Measurements from ENCODE around the gene CYS1.

CYS1 gene

DNA sequence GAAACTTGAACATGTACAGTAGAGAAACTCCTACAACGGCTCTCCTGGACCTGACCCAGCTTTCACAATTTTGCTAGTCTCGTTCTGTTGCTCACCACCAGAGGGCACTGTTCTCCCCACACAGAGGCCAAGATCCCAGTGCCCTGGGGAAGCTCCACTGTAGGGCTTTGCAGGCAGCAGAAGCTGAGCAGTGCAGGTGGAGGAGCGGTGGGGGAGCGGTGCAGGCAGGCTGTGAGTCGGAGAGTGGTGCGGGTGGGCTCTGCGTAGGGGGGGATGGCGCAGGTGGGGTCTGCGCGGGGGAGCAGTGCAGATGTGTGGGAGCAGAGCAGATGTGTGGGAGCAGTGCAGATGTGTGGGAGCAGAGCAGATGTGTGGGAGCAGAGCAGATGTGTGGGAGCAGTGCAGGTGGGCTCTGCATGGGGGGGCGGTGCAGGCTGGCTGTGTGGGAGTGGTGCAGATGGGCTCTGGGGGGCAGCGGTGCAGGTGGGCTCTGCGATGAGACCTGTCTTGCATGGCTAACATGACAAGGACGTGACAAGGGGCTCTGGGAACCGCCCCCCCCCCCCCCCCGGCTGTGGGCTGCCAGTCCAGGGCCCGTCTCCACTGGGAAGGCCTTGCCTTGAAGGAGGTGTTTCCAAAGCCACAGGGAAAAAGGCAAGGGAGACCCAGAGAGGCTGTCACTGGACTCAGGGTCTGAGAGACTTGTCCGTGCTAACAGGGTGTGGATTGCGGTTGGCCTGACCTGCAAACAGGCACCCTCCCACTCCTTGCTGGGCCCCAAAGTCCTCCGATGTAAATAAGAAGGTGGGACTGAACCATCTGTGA, 7.3 kb downstream of the CYS1 start:
- DNase-seq (ENCODE audit: low read depth in 2 of 2) = peak; percentile 48 to 60

DNA sequence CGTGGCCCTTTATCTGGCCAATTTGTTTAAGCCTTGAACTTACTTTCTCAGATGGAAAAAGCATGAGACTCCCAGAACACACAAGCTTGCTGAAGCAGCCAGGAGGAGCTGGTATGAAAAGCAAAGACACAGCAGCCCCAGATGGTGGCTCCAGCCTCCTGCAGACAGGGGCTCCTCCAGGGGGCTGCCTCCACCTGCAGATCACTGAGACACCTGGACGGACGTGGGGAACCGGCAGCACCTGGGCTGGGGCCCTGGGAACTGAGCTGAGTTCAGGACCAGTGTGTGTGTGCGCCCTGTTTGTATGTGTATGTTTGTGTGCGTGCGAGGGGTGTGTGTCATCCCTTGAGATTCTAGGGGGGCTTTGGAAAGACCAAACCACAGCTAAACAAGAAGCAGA, 8.6 kb downstream of the CYS1 start:
- no peak for DNase-seq (ENCODE audit: low read depth in 2 of 2)

DNA sequence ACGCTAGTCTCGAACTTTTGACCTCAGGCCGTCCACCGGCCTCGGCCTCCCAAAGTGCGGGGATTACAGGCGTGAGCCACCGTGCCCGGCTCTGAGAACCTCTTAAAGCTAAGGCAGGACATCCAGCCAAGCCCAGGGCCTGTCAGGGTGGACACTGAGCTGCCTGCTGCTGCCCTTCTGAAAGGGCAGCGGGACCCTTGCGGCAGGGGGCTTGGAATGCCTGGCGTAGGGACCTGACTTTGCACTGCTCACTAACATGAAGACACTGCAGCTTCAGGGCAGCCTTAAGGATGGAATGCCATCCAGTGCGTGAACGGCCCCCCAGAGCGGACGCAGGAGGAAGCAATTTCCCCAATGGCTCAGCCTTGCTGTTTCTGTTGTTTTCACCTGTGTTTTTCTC, 9.0 kb downstream of the CYS1 start:
- DNase-seq (ENCODE audit: low read depth in 2 of 2) = no peak

DNA sequence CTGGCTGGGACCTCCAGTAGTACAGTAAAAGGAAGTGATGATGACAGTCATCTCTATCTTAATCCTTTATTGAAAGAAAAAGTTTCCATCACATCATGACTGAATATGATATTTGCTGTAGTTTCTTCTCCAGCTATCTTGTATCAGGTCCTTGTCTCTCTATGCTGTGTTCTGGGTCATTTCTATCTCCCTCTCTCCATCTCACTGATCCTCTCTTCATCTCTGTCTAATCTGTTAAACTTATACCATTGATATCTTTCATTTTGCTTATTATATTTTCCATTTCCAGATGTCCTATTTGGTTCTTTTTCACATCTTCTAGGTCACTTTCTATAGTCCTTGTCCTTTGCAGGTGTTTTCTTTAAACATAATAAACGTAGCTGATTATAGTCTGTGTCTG, 12.3 kb downstream of the CYS1 start:
- no peak for DNase-seq (ENCODE audit: low read depth in 2 of 2)

DNA sequence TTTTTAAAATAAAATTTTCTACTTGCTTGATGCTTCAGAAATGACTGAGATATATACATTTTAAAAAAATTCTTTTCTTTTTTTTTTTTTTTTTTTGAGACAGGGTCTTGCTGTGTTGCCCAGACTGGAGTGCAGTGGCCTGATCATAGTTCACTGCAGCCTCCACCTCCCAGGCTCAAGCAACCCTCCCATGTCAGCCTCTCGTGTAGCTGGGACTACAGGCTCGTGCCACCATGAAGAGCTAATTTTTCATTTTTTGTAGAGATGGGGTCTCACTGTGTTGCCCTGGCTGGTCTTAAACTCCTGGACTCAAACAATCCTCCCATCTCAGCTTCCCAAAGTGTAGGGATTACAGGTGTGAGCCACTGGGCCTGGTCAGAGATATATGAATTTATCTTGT, 12.9 kb downstream of the CYS1 start:
- DNase-seq (ENCODE audit: low read depth in 2 of 2) = no peak

DNA sequence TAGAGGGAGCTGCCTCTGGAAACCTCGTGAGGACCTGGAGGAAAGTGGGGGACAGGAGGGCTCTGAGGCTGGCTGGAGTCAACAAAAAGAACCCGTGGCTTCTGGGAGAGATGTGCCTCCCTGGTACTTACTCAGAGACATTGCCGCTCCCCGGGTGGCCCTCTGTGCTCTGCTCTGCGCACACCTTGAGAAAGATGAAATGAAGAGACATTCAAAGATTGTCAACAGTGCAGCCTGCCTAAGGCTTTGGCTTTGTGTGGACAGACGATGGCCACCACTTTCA, 14.5 kb downstream of the CYS1 start:
- no peak for DNase-seq (ENCODE audit: low read depth in 2 of 2)

DNA sequence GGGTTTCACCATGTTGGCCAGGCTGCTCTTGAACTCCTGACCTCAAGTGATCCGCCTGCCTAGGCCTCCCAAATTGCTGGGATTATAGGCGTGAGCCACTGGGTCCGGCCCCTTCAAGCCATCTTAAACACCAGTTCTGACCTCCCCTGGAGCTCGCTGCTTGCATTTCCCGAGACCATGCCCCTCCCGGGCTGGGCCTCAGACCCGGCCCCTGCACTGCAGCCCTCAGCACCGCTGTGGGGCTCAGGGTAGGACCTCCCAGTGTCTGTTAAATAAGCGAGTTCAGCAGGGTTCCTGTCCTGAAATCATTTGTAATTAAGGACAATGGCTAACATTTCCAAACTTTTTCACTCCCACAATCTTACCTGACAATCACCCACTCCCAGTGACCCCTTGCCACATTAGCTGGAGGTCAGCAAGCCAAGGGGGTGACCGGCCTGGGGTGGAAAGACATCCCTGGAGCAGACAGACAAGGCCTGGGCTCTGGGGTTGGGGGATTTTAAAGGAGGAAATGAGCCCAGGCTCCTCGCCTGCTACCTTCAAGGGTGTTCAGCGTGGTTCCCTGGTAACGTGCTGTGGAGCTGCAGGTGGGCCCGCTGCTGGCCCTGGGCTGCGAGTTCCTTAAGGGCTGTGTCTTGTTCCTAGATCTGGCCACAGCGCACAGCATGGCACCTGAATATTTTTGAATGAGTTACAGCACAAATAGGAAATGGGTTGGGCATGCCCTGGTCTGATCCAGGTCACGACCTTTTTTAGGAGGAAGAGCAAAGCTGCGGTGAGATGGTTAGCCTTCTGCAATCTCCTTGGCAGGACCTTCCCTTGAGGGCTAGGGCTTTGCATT, 15.1 kb downstream of the CYS1 start:
- no peak for DNase-seq (ENCODE audit: low read depth in 2 of 2)

DNA sequence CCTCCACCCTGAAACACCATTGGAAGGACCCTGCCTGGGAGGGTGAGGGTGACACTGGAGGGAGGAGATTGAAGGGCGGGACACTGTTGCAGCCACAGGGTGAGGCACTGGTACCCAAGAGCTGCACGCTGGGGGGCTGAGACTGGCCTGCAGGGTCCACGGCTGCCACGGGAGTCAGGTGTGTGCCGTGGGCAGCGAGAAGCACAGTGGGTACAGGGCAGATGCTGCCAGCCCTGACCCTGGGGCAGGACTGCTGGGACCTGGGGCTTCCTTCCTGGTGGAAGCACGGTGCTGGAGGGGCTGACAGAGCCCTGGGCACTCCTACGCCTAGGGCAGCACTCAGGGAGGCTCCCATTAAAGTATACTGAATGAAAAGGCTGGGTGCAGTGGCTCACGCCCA, 16.6 kb downstream of the CYS1 start:
- no peak for DNase-seq (ENCODE audit: low read depth in 2 of 2)

DNA sequence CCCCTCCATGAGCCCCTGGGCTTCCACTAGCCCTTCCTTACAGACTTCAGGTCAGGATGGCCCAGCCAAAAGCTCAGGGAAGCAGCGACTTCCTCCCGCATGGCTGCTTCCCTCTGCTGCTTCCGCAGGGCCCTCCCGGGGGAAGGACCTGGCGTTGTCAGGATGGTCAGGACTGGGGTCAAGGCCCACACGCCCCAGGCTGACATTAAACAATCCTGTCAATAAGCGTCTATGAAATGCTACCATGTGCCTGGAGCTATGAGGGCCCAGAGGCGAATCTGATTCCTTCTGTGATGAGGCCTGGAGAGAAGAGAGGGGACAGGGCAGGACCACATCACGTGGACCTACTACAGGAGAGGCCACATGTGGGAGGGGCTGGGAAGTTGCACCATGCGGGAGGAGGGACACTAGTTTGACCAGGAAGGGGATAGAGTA, 17.3 kb downstream of the CYS1 start:
- no peak for DNase-seq (ENCODE audit: low read depth in 2 of 2)

DNA sequence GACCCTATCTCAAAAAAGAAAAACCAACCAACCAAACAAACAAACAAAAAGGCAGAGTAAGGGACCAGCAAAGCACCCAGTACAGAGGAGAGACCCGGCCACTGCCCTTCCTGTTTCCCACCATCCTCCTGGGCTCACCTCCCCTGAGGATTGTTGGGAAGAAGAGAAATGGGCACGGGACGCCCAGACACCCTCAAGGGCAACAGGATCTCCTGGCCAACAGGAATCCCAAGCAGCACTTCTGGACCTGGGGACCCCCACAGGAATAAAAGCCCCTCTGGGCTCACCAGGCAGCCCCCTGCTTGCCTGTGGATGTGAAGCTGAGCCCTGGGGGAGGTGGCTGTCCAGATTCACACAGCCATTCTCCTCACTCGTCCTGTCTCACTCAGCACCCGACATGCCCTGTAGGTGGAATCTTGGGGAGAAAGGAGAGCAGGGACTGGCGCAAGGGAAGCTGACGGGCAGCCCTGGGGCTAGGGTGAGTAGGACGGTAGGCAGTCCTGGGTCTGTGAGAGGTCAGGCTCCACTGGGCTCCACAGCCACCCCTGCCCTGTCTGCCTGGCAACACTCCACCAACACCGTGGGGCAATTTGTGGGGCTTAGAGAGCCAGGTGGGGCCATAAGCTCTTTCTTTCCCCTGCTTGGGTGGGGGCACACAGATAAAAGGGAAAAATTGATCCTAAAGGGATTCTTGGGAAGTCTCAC, 18.8 kb downstream of the CYS1 start:
- DNase-seq (ENCODE audit: low read depth in 2 of 2) = no peak

DNA sequence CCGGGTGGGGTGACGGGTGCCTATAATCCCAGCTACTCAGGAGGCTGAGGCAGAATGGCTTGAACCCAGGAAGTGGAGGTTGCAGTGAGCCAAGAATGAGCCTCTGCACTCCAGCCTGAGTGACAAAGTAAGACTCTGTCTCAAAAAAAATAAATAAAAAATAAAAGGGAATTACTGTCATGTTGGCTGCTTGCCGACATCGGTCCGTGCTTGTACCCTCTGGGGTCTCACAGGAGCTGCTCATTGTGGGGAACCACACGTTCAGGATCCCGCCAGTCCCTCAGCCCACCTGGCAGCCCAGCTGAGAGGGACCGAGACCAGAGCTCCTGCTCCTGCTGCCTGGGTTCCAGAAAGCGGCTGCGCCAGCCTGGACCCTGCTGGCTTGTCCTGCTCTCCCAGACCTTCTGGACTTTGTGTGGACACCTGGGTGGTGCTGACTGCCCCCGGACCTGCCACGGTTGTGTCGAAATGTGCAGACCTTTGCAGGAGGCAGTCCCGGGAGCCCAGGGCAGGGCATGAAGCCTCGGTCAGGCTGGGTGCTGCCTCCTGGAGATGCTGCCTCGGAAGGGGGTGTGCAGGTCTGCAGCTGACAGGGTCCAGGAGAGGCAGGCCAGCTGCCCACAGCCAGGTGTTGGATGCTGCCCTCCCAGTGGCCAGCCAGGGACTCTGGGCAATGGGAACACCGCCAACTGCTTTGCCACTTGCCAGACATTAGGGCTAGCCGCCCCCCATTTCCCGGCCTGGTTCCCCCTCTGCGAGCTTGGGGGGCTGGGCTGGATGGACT, 20.5 kb downstream of the CYS1 start:
- no peak for DNase-seq (ENCODE audit: low read depth in 2 of 2)

DNA sequence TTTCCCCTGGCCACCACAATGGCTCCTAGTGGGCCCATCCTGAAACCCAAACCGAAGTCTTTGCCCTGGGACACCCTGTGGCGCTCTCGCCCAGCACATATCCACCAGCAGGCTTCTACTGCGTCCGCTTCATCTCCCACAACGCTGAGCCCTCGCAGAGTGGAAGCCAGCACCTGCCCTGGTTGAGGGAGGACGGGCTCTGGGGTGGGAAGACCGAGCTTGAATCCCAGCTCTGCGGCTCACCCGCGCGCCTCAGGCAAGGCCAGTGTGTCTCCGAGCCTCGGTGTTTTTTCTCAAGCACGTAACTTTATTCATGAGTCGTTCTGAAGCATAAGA, 21.2 kb downstream of the CYS1 start:
- DNase-seq (ENCODE audit: low read depth in 2 of 2) = no peak

DNA sequence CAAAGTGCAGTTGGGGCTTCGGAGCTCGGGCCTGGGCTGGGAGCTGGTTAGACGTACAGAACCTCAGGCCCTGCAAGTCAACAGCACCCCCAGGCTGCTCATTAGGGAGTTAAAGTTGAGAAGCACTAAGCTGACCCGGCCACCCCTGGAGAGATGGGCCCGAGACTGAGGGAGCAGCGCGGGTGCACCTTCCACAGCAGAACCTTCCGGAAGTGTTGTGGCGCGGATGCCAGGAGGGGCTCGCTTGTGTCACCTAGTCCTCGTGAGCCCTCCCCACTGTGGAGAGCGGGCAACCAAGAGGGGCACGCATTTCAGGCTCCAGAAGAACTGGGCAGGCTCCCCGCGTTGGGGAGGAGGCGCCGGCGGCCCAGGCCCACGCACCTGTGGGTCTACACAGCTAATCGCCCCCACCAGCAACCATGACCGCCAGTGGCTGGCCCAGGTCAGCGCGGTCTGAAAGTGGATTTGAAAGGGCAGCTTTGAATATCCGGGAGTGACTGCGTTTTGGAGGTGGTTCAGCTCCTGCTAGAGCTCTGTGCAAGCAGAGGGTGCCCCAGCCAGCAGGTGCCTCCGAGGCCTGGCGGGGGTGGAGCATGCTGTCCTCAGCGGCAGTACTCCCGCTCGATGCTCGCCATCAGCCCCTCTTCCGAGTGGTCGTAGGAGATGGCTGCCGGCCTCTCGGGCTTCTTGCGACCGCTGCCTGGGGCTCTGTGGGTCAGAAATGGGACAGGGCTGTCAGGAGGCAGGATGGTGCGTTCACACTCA, 21.8 kb downstream of the CYS1 start:
- no peak for DNase-seq (ENCODE audit: low read depth in 2 of 2)

DNA sequence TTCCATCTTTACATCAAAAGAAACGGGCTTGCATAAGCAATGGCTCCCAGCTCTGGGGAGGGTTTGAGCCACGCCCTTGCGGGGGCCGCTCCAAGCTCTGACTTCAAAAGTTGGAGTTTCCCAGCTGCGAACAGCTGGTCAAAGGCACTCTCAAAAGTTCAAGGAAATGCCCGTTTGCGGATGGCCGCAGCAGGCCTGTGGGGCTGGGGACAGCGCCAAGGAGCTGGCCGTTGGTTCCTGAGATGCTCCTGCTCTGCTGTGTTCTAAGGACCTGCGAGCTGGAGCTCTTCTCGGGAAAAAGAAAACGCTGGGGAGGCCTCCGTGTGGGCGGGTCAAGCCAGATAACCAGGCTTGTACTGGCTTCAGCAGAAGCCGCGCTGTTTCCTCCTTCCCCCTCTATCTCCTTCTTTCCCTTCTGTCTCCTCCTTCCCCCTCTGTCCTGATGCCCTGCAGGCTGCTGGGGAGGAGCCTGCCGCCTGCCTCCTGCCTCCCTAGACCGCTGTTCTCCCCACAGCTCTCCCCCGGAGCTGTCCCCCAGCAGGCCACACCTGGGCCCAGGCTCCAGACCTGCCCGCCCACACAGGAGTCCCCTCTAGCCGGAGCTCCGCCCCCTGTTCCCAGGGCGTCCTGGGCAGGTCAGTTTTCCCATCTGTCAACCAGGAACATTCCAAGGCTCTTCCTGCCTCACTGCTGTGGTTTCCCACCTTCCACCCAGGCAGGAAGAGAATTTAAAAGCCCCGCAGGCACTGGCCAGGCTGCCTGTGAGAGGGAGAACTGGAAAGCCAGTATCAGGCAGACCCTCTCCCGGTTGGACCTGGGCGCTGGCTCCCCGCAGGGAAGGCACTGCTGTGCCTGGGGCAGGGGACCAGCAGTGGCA, 22.7 kb downstream of the CYS1 start:
- DNase-seq (ENCODE audit: low read depth in 2 of 2) = no peak

DNA sequence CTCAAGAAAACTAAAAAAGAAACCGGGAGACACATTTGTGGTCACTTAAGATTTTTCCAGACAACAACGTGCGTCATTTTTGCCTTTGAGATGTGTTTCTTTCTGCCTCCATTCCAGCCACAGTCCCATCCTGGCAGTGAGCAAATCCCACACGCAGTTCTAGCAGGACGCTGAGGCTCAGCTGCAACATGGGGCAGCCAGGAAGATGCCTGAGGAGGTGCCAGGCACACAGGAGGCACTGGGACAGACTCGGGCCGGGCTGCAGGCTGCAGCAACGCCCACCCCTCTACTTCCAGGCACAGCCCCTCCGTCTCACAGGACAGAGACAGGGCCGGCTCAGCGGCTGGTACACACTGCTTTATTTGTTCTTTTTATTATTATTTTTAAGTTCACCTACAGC, 23.8 kb downstream of the CYS1 start:
- no peak for DNase-seq (ENCODE audit: low read depth in 2 of 2)

DNA sequence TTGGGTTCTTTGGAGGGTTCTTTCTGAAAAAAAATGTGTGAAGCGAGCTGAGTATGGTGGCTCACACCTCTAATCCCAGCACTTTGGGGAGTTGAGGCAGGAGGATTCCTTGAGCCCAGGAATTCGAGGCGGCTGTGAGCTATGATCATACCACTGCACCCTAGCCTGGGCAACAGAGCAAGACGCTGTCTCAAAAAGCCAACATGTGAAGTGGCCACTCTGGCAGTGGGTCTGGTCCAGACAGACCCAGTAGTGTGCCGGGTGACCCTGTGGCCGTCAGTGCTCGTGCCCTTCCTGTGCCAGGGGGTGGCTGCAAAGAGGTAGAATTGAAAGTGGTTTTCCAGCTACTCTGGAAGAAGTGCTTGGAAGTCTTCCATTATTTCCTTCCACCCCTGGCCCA, 25.2 kb downstream of the CYS1 start:
- DNase-seq (ENCODE audit: low read depth in 2 of 2) = no peak

DNA sequence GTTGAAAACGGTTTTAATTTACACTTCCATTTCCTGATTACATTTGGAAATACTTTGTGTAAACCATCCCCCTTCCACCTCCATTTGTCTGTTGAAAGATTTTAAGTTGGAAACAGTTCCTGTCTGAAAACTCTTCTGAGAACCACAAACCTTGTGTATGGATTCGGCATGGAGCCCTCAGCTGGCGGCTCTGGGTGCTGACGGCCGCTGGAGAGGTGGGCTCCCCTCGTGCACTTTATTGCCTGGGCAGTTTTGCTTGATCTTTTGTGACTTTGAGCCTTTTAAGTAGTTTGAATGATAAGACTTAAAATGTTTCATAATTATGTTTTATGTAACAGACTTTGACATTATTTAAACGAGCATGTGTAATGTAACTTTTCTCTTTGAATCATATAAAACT, 25.8 kb downstream of the CYS1 start:
- DNase-seq (ENCODE audit: low read depth in 2 of 2) = no peak

DNA sequence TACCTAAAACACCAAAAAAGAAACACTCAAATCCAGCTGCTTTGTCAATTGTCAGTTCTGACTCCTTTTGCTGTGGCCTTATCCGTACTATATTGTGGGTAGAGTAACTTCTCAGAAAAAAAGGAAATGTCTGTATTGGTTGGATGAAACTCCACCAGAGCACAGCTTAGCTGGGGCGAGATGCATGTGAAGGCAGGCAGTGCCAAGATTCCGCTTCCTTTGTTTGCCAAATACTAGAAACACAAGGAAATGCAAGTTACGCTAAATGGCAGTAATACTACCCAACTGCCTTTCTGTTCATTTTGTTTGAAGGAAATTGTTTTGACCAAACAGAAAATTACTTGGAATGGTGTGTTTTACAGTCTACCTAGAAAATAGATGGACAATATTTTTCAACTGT, 26.9 kb downstream of the CYS1 start:
- no peak for DNase-seq (ENCODE audit: low read depth in 2 of 2)

DNA sequence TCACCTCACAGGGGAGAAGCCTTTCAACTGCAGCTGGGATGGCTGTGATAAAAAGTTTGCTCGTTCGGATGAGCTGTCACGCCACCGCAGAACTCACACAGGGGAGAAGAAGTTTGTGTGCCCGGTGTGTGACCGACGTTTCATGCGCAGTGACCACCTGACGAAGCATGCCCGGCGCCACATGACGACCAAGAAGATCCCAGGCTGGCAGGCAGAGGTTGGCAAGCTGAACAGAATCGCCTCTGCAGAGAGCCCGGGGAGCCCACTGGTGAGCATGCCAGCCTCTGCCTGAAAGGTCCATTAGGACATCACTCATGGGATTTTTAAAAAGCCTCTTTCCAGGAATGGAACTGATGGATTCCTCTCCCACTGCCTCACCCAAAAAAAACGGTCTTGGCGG, 28.0 kb downstream of the CYS1 start:
- no peak for DNase-seq (ENCODE audit: low read depth in 2 of 2)

DNA sequence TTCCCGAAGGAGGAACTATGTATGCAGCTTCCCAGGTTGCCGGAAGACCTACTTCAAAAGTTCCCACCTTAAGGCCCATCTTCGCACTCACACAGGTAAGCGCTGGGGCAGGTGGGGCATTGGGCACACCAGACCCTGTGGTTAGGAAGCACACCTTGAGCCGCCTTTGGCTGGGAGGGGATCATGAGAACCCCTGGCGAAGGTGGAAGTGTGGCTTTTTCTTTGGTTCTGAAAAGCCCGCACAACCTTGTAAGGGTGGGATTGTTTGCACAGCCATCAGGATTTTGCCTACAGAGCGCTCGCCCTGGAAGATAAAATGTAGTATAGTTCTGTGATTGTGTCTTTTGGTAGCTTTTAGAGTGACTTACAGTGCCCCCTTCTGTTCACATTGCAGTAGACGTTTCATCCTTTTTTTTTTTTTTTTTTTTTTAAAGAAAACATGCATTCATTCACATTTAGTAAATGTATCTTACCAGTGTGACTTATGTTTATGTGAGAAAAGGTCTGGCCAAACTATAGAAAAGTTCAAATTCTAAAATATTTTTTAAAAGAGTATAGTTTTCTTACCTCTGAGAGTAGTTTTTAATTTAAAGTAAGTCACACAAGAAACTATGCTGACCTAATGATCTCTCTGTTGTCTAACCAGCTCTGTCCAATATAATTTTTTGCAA, 31.6 kb downstream of the CYS1 start:
- DNase-seq (ENCODE audit: low read depth in 2 of 2) = no peak

Measured in stimulated activated CD4-positive, alpha-beta T cell treated with anti-CD3 and anti-CD28 coated beads, Interleukin-1b, Interleukin-23, amount 100 ng/mL, for 1 hour (primary cell).